Hepatocyte (in vitro differentiated cells): ENCODE data around the gene EYS.
"Not testable (repeated sequence)": the region's sequence is repeated elsewhere in the genome, so short reads cannot be mapped to it uniquely, and the experiment has no call there.

ENCODE experiments used
- CTCF ChIP-seq: fragments of 200-600 bp; sonication (generic); IDR thresholded peaks from 2 replicates; pipeline ENCODE4 v1.5.1; 2016; ENCODE audit warnings: antibody characterized with exemption, mild to moderate bottlenecking; ENCODE audit not compliant: poor library complexity
- EZH2 ChIP-seq: fragments of 200-600 bp; sonication (generic); IDR thresholded peaks from 2 replicates; pipeline ENCODE4 v1.6.1; 2016; ENCODE audit warnings: antibody characterized with exemption, mild to moderate bottlenecking, borderline replicate concordance
- EZH2phosphoT487 ChIP-seq: fragments of 200-600 bp; sonication (generic); IDR thresholded peaks from one replicate; pipeline ENCODE4 v1.6.1; 2018; ENCODE audit warnings: antibody characterized with exemption, mild to moderate bottlenecking, low read depth, moderate library complexity; ENCODE audit not compliant: unreplicated experiment, severe bottlenecking

- TF ChIP-seq EZH2, CTCF, EZH2phosphoT487: not testable (repeated sequence)
Observed at GRCh38 chr6:65002882-65003281, 704.1 kb downstream of the EYS start.
